GM10266 (cell line): Measurements from ENCODE around the gene BCL2.

Experiments
- DNase-seq: peaks from one replicate; pipeline ENCODE4 v3.0.0; 2012; ENCODE audit errors: extremely low spot score
- CTCF ChIP-seq: IDR thresholded peaks from 2 replicates; pipeline ENCODE4 v1.5.1; 2012; ENCODE audit warnings: mild to moderate bottlenecking, low read depth; ENCODE audit not compliant: control insufficient read depth, insufficient read depth; ENCODE audit errors: missing control alignments

The BCL2 gene

DNA sequence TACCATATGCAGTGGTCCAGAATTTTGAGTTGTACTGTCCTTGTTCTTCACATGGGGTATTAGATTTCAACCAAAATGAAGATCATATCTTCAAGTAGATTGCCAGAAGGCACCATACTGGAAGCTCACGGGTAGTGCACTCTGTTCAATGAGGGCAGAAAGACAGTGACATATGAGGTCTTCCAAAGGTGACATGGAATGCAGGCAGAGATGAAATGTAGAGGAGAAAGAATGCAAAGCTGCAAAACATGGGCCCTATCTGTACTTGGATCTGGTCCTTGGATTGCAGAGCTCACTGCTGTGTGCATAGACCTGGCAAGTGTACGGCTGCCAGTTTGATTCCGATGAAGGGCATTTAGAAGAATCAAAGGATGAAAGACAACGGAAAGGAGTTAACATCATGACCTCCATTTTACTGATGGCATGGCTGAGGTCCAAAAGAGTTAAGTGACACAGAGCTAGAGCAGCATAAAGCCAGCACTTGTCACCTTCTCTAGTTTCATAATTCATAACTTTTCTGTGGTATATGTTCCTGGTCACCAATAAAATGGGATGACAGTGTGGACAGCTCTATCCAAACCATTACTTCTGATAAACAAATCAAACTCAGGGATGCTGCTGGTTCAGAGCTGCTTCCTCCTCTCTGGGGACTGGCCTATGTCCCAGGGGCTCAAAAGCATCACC lies 64.7 kb downstream of the BCL2 start:
- DNase-seq: no peak
- no peak for TF ChIP-seq CTCF

DNA sequence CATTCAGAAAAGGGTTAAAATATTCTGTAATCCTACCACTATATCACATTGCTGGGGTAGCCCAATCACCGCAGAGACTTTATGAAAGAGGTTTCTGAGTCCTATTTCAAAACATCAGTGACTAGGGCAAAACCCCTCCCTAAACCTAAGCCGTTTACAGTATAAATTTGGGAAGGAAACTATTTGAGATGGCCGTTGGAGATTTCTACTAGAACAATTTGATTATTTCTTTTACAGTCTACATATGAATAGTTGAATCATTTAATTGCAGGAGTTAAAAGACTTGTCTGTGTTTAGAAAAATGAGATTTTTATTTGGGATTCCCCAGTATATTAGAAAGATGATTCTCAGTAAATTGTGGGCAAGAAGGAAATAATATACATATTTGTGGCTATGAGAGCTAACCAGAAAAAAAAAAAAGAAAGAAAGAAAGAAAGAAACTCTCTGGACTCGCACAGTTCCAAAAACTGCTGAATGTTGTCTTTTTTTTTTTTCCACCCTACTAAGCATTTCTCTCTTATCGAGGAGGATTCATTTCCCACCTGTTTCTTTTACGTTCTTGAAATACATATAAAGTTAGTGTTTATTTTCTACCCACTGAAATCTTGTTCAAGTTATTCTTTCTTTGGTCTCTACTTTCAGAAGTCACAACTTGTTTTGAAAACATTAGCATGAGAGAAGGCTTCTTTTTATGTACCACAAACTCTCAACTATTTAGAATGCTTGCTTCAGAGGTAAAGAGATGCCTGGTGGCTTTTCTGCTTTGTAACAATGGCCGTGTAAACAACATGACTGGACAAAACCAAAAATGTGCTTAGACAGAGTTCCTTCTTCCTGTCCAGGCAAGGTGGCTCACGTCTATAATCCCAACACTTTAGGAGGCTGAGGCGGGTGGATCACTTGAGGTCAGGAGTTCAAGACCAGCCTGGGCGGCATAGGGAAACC lies 65.9 kb downstream of the BCL2 start:
- DNase-seq: no peak

GRCh38 chr18:63253014-63253413 lies 66.6 kb downstream of the BCL2 start:
- no peak for TF ChIP-seq CTCF
- no peak for DNase-seq

More for the DNA sequence above, 65.9 kb downstream of the BCL2 start:
- no peak for TF ChIP-seq CTCF

GRCh38 chr18:63249771-63250170 lies 69.8 kb downstream of the BCL2 start:
- no peak for TF ChIP-seq CTCF
- no peak for DNase-seq

GRCh38 chr18:63247926-63248325 lies 71.6 kb downstream of the BCL2 start:
- DNase-seq: no peak
- no peak for TF ChIP-seq CTCF

DNA sequence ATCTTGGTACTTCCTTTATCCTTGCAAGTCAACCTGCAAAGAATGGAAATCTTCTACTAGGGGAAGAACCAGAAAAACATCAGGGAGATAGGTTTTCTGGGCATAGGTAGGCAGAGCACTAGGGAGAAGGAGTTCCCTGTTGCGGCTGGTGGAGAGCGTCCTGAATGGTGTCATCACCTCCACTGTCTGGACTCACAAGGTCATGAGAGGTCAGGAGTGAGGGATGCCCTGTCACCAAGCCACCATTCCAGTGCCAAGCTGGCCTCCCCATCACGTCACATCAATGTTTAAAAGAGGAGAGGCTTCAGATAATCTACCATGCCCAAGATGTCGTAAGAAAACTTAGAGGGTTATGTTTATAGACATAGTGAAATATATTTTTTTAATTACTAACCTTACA lies 72.1 kb downstream of the BCL2 start:
- no peak for DNase-seq
- TF ChIP-seq CTCF: no peak

DNA sequence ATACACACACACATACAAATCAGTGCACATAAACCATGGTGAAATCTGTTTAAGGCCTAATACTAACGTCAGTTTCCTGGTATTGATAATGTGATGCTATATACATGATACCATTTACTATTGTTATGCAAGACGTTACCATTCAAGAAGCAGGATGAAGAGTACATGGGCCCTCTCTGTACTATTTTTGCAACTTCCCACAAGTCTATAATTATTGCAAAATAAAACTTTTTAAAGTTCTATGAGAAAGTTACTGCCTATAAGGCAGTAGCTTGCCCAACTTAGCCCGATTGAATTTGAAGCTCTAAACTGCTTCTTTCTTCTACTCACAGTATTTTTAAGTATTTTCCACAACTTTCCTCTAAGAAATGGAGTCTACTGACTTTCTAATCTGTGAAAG lies 74.0 kb downstream of the BCL2 start:
- DNase-seq: no peak
- no peak for TF ChIP-seq CTCF
